HepG2 (cell line): Measurements from ENCODE around the gene CPS1. TPM values are rescaled to one million over a fixed set of nuclear protein-coding genes. Genes with fewer than 3 reads are reported as not detected.

Experiments used
- ATAC-seq: fragments of 200-7000 bp; cut with Tn5 transposase; 3 replicates; pipeline ENCODE4 v1.9.1; 2020; ENCODE audit warnings: mild to moderate bottlenecking, moderate library complexity
- BruUV-seq: library from RNA; stranded (reverse); fragments of 400-500 nt; replicated peaks from 2 replicates; lab custom pipeline; 2021; lab: Mats Ljungman, UMichigan
- CTCF ChIA-PET: fragments of 300-600 bp; formaldehyde crosslinking; extraction: SDS; loops from one replicate; lab custom pipeline; 2021; ENCODE audit warnings: low total read pairs, inconsistent platforms, low intra/inter-chr PET ratio; lab: Yijun Ruan, JAX
- POLR2A ChIA-PET: fragments of 350-600 bp; sonication (Branson Sonifier 250); formaldehyde crosslinking; loops from one replicate; lab custom pipeline; 2020; ENCODE audit warnings: antibody characterized with exemption, inconsistent platforms; lab: Yijun Ruan, JAX
- DNase-seq: peaks from one replicate; pipeline ENCODE4 v3.0.0-alpha.2; 2015; ENCODE audit warnings: low spot score
- FAIRE-seq: peaks from 3 replicates; lab custom pipeline; 2011; peaks lifted over from hg19 to GRCh38; lab: Jason Lieb, UNC
- H2AFZ ChIP-seq: one replicate; pipeline ENCODE4 v1.6.1; 2011; ENCODE audit warnings: low read length, inconsistent platforms
- H3K27ac ChIP-seq: fragments of 300-600 bp; 3 replicates; pipeline ENCODE4 v1.8.0; 2011; ENCODE audit warnings: mixed run types, mild to moderate bottlenecking, mixed read lengths, low read length, inconsistent platforms; ENCODE audit not compliant: insufficient read depth; ENCODE audit errors: extremely low read length
- H3K27me3 ChIP-seq, 2 experiments: fragments of 200-600 bp in 1 of 2; 2 replicates in 1 of 2; 3 replicates in 1 of 2; pipeline versions ENCODE4 v1.6.0 to v1.8.0; 2011; ENCODE audit warnings: low read length in 2 of 2, mild to moderate bottlenecking in 2 of 2, moderate library complexity in 2 of 2, inconsistent platforms in 1 of 2; ENCODE audit not compliant: insufficient read depth in 2 of 2, control insufficient read depth in 1 of 2
- H3K36me3 ChIP-seq, 2 experiments: fragments of 200-600 bp in 1 of 2; replicated peaks in 1 of 2; 2 replicates in 1 of 2; 3 replicates in 1 of 2; pipeline versions ENCODE4 v1.5.1 to v1.8.0; 2011; ENCODE audit warnings: low read length in 2 of 2, inconsistent platforms in 1 of 2; ENCODE audit not compliant: insufficient read depth in 2 of 2, control insufficient read depth in 1 of 2
- H3K4me1 ChIP-seq: 2 replicates; pipeline ENCODE4 v1.5.1; 2012; ENCODE audit warnings: low read length, inconsistent platforms; ENCODE audit not compliant: insufficient read depth
- H3K4me2 ChIP-seq: 2 replicates; pipeline ENCODE4 v1.6.0; 2011; ENCODE audit warnings: low read depth, low read length, inconsistent platforms
- H3K4me3 ChIP-seq, 3 experiments: fragments of 200-600 bp in 1 of 3; sonication (generic), shearing (Covaris generic) in 1 of 3; replicated peaks in 1 of 3; 2 replicates each; pipeline ENCODE4 v1.5.1; 2011 to 2016; ENCODE audit warnings: low read length in 3 of 3, inconsistent platforms in 2 of 3, low read depth in 2 of 3, mild to moderate bottlenecking in 2 of 3, control low read depth in 1 of 3, mixed read lengths in 1 of 3; ENCODE audit not compliant: insufficient read depth in 1 of 3
- H3K79me2 ChIP-seq: one replicate; pipeline ENCODE4 v1.6.1; 2011; ENCODE audit warnings: low read length, inconsistent platforms; ENCODE audit not compliant: insufficient read depth
- H3K9ac ChIP-seq: 2 replicates; pipeline ENCODE4 v1.6.0; 2011; ENCODE audit warnings: mild to moderate bottlenecking, low read depth, low read length, inconsistent platforms; ENCODE audit not compliant: insufficient read depth
- H3K9me3 ChIP-seq: 2 replicates; pipeline ENCODE4 v1.5.1; 2012; ENCODE audit warnings: mild to moderate bottlenecking, low read length
- H4K20me1 ChIP-seq: 2 replicates; pipeline ENCODE4 v1.6.0; 2011; ENCODE audit warnings: inconsistent platforms, mild to moderate bottlenecking, low read length, moderate library complexity; ENCODE audit not compliant: insufficient read depth
- ADNP ChIP-seq: sonication (generic); formaldehyde crosslinking; IDR thresholded peaks from 2 replicates; pipeline ENCODE4 v1.4.0; 2020; ENCODE audit warnings: missing genetic modification reagents
- HNRNPH1 ChIP-seq: fragments of 200-400 bp; formaldehyde crosslinking; optimal IDR thresholded peaks from 2 replicates; pipeline ENCODE3; 2017; ENCODE audit warnings: mild to moderate bottlenecking, low read depth, low read length
- KAT8 ChIP-seq: IDR thresholded peaks from 2 replicates; pipeline ENCODE4 v1.6.1; 2016; ENCODE audit warnings: missing genetic modification reagents, missing compliant biosample characterization
- KDM3A ChIP-seq: IDR thresholded peaks from 2 replicates; pipeline ENCODE4 v1.6.1; 2018; ENCODE audit warnings: low read depth, missing compliant biosample characterization
- MYC ChIP-seq: sonication (generic); formaldehyde crosslinking; IDR thresholded peaks from 2 replicates; pipeline ENCODE4 v1.9.0; 2021; ENCODE audit warnings: missing genetic modification reagents, borderline replicate concordance
- ONECUT2 ChIP-seq: sonication (generic); formaldehyde crosslinking; IDR thresholded peaks from 2 replicates; pipeline ENCODE4 v1.4.0; 2020; ENCODE audit warnings: missing genetic modification reagents
- RARA ChIP-seq: IDR thresholded peaks from 2 replicates; pipeline ENCODE4 v1.6.1; 2016; ENCODE audit warnings: missing genetic modification reagents, missing compliant biosample characterization
- SIN3B ChIP-seq: fragments of 150-350 bp; IDR thresholded peaks from 2 replicates; pipeline ENCODE4 v1.6.1; 2014; ENCODE audit warnings: low read length
- SP5 ChIP-seq: IDR thresholded peaks from 2 replicates; pipeline ENCODE4 v1.6.1; 2016; ENCODE audit warnings: low read depth, borderline replicate concordance
- ZNF567 ChIP-seq: sonication (generic); formaldehyde crosslinking; IDR thresholded peaks from 2 replicates; pipeline ENCODE4 v1.8.1; 2023; ENCODE audit warnings: mild to moderate bottlenecking, missing genetic modification reagents, borderline replicate concordance
- ZNF878 ChIP-seq: sonication (generic); formaldehyde crosslinking; IDR thresholded peaks from 2 replicates; pipeline ENCODE4 v1.8.1; 2023; ENCODE audit warnings: mild to moderate bottlenecking, missing genetic modification reagents, moderate library complexity
- WGBS: methylation state at CpG from one replicate; pipeline ENCODE4 v1.1.6; 2017; ENCODE audit warnings: low lambda C conversion rate; 5-methylcytosine and 5-hydroxymethylcytosine counted together
- in situ Hi-C: cut with HindIII; loops from 2 replicates; pipeline ENCODE4 v1.10.0; 2017; ENCODE audit warnings: low pct_unique_long_range_greater_than_20kb; ENCODE audit not compliant: extremely low pct_ligation_motif_present
- intact Hi-C: fragments of 100-400 bp; cut with micrococcal nuclease; formaldehyde crosslinking; loops from one replicate; pipeline ENCODE4 v1.10.0; 2022; ENCODE audit not compliant: unreplicated experiment
- polyA plus RNA-seq, 8 experiments: library from polyadenylated mRNA; depleted of rRNA in 3 of 8; stranded (reverse) in 7 of 8; unstranded in 1 of 8; fragments of >200 nt; fragmentation: Illumina TruSeq in 4 of 8; extraction: Trizol in 4 of 8; gene quantifications; 2 replicates each; pipeline versions ENCODE4 v1.2.1 to v1.2.3, GENCODE V29; 2011 to 2016; ENCODE audit warnings: low read depth in 4 of 8, missing spikeins in 1 of 8, mixed read lengths in 1 of 8; ENCODE audit not compliant: insufficient read depth in 1 of 8
- total RNA-seq, 5 experiments: library from RNA; depleted of rRNA; stranded (reverse); fragments of >200 nt; fragmentation: Illumina TruSeq; extraction: Trizol; gene quantifications; 2 replicates each; pipeline ENCODE4 v1.2.3, GENCODE V29; 2016; ENCODE audit warnings: low read depth in 1 of 5
- TF ChIP-seq, protein P1 (sequence below): sonication (generic); formaldehyde crosslinking; IDR thresholded peaks from 2 replicates; pipeline ENCODE4 v1.8.0; 2022; ENCODE audit warnings: mild to moderate bottlenecking, missing genetic modification reagents; ENCODE audit not compliant: insufficient replicate concordance
- TF ChIP-seq, protein P2 (sequence below): sonication (generic); formaldehyde crosslinking; IDR thresholded peaks from 2 replicates; pipeline ENCODE4 v1.5.0; 2020; ENCODE audit warnings: mild to moderate bottlenecking, missing genetic modification reagents
- TF ChIP-seq, protein P3 (sequence below): sonication (generic); formaldehyde crosslinking; IDR thresholded peaks from 2 replicates; pipeline ENCODE4 v1.8.0; 2022; ENCODE audit warnings: missing genetic modification reagents, mild to moderate bottlenecking, moderate library complexity, borderline replicate concordance

Gene CPS1
- total and polyA plus RNA-seq, 2 of the 13 experiments (the other 11 are each of a cell fraction or from before 2014, with no cell fraction given) = 24.4 to 51.7 TPM

DNA sequence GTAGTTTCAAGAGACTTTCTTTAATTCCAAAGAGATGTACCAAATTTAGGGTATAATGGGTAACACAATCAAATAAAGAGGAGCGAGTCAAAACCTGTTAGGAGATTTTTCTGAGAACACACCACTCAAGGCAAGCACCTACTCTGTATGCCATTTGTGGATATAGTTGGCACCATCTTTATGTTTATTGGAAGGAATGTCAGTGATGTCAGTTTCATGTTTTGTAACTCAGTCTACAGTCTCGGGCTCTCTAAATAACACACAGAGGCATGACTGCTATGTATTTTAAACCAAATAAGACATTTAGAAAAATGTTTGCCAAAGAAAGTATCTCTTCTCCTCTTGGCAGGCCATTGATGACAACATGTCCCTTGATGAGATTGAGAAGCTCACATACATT is 59.7 kb downstream of the CPS1 start:
- BruUV-seq = no TSS peak
- no peak for FAIRE-seq
- POLR2A ChIA-PET = no interaction called here
- in situ Hi-C loops (no loop called here), intact Hi-C loops (loop anchor here (2.0 kb wide), 2 partner anchors 113 to 477 kb away; no protein-coding TSS in a partner anchor)
- H4K20me1 ChIP-seq = no peaks in the 10 kb centered on the region
- no peak overlapping the region for H3K9ac ChIP-seq
- no peak for DNase-seq
- ATAC-seq = no peak
- H3K36me3 ChIP-seq = no peaks in the 10 kb centered on the region
- WGBS = 98% methylated on average over 2 of the region's 2 CpGs
- no peak overlapping the region for H2AFZ ChIP-seq
- no peak overlapping the region for H3K4me2 ChIP-seq
- H3K4me1 ChIP-seq = peaks cover 8% of the 10 kb centered on the region; the same call in 1 of the 2 replicates
- CTCF ChIA-PET = no interaction called here
- no peak overlapping the region for H3K4me3 ChIP-seq
- TF ChIP-seq SIN3B (no peak), KAT8 (no peak), ZNF878 (no peak), SP5 (CRISPR knock-in tag) (no peak), HNRNPH1 (no peak), ONECUT2 (CRISPR knock-in tag) (no peak), ADNP (no peak), RARA (CRISPR knock-in tag) (no peak), MYC (CRISPR knock-in tag) (no peak), ZNF567 (CRISPR knock-in tag) (no peak), KDM3A (CRISPR knock-in tag) (no peak)
- TF ChIP-seq, protein P1, sequence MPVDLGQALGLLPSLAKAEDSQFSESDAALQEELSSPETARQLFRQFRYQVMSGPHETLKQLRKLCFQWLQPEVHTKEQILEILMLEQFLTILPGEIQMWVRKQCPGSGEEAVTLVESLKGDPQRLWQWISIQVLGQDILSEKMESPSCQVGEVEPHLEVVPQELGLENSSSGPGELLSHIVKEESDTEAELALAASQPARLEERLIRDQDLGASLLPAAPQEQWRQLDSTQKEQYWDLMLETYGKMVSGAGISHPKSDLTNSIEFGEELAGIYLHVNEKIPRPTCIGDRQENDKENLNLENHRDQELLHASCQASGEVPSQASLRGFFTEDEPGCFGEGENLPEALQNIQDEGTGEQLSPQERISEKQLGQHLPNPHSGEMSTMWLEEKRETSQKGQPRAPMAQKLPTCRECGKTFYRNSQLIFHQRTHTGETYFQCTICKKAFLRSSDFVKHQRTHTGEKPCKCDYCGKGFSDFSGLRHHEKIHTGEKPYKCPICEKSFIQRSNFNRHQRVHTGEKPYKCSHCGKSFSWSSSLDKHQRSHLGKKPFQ (CRISPR knock-in tag) = no peak
- TF ChIP-seq, protein P2, sequence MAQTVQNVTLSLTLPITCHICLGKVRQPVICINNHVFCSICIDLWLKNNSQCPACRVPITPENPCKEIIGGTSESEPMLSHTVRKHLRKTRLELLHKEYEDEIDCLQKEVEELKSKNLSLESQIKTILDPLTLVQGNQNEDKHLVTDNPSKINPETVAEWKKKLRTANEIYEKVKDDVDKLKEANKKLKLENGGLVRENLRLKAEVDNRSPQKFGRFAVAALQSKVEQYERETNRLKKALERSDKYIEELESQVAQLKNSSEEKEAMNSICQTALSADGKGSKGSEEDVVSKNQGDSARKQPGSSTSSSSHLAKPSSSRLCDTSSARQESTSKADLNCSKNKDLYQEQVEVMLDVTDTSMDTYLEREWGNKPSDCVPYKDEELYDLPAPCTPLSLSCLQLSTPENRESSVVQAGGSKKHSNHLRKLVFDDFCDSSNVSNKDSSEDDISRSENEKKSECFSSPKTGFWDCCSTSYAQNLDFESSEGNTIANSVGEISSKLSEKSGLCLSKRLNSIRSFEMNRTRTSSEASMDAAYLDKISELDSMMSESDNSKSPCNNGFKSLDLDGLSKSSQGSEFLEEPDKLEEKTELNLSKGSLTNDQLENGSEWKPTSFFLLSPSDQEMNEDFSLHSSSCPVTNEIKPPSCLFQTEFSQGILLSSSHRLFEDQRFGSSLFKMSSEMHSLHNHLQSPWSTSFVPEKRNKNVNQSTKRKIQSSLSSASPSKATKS (CRISPR knock-in tag) = no peak
- TF ChIP-seq, protein P3, sequence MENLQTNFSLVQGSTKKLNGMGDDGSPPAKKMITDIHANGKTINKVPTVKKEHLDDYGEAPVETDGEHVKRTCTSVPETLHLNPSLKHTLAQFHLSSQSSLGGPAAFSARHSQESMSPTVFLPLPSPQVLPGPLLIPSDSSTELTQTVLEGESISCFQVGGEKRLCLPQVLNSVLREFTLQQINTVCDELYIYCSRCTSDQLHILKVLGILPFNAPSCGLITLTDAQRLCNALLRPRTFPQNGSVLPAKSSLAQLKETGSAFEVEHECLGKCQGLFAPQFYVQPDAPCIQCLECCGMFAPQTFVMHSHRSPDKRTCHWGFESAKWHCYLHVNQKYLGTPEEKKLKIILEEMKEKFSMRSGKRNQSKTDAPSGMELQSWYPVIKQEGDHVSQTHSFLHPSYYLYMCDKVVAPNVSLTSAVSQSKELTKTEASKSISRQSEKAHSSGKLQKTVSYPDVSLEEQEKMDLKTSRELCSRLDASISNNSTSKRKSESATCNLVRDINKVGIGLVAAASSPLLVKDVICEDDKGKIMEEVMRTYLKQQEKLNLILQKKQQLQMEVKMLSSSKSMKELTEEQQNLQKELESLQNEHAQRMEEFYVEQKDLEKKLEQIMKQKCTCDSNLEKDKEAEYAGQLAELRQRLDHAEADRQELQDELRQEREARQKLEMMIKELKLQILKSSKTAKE (CRISPR knock-in tag) = no peak
- H3K9me3 ChIP-seq = no peaks in the 10 kb centered on the region
- H3K27ac ChIP-seq = no peak overlapping the region
- no peaks in the 10 kb centered on the region for H3K27me3 ChIP-seq
- no peaks in the 10 kb centered on the region for H3K79me2 ChIP-seq
